ENCODE data around the gene MSX1.

The MSX1 gene

GRCh38 chr4:4871242-4871572 is 11.7 kb downstream of the MSX1 start:
- no peak for DNase-seq

GRCh38 chr4:4871573-4872313 is 12.3 kb downstream of the MSX1 start:
- no peak for DNase-seq

GRCh38 chr4:4872314-4872903 is 12.9 kb downstream of the MSX1 start:
- no peak for DNase-seq

- DNase-seq, result no peak
Measured at GRCh38 chr4:4873203-4873602, 13.7 kb downstream of the MSX1 start.

GRCh38 chr4:4874254-4874653 is 14.8 kb downstream of the MSX1 start:
- DNase-seq, result no peak

GRCh38 chr4:4875147-4875546 is 15.7 kb downstream of the MSX1 start:
- no peak for DNase-seq

GRCh38 chr4:4875611-4876010 is 16.1 kb downstream of the MSX1 start:
- no peak for DNase-seq

- DNase-seq, result no peak
Measured at GRCh38 chr4:4876945-4877661, 17.6 kb downstream of the MSX1 start.

- DNase-seq, result no peak
Measured at GRCh38 chr4:4880492-4880891, 21.0 kb downstream of the MSX1 start.

GRCh38 chr4:4881432-4881831 is 22.0 kb downstream of the MSX1 start:
- no peak for DNase-seq

GRCh38 chr4:4884611-4885010 is 25.1 kb downstream of the MSX1 start:
- DNase-seq, result no peak

GRCh38 chr4:4887426-4887825 is 28.0 kb downstream of the MSX1 start:
- DNase-seq, result no peak

- no peak for DNase-seq
Measured at GRCh38 chr4:4888695-4889094, 29.2 kb downstream of the MSX1 start.

GRCh38 chr4:4889781-4890180 is 30.3 kb downstream of the MSX1 start:
- no peak for DNase-seq

GRCh38 chr4:4890574-4891255 is 31.2 kb downstream of the MSX1 start:
- DNase-seq, result no peak

GRCh38 chr4:4893721-4894120 is 34.3 kb downstream of the MSX1 start:
- no peak for DNase-seq

- DNase-seq, result no peak
Measured at GRCh38 chr4:4899202-4899925, 39.9 kb downstream of the MSX1 start.

- no peak for DNase-seq
Measured at GRCh38 chr4:4901877-4902276, 42.4 kb downstream of the MSX1 start.

GRCh38 chr4:4912155-4912554 is 52.7 kb downstream of the MSX1 start:
- DNase-seq, result no peak

GRCh38 chr4:4913147-4913561 is 53.7 kb downstream of the MSX1 start:
- DNase-seq, result no peak

All from CD4-positive, alpha-beta T cell treated with Interleukin-17A for 1 hour (primary cell).